ENCODE data around the gene LDB2.
"Not testable (repeated sequence)": the region's sequence is repeated elsewhere in the genome, so short reads cannot be mapped to it uniquely, and the experiment has no call there.

DNA sequence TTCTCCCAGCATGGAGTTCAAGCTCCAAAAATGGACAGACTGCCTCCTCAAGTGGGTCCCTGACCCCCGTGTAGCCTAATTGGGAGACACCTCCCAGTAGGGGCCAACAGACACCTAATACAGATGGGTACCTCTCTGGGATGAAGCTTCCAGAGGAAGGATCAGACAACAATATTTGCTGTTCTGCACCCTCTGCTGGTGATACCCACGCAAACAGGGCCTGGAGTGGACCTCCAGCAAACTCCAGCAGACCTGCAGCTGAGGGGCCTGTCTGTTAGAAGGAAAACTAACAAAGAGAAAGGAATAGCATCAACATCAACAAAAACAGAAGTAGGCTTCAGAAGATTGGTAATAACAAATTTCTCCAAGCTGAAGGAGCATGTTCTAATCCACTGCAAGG, 269.2 kb downstream of the LDB2 start:
- TF ChIP-seq POLR2A (IDR thresholded peaks at IDR 0.05), result not testable (repeated sequence)
- TF ChIP-seq, protein P1, sequence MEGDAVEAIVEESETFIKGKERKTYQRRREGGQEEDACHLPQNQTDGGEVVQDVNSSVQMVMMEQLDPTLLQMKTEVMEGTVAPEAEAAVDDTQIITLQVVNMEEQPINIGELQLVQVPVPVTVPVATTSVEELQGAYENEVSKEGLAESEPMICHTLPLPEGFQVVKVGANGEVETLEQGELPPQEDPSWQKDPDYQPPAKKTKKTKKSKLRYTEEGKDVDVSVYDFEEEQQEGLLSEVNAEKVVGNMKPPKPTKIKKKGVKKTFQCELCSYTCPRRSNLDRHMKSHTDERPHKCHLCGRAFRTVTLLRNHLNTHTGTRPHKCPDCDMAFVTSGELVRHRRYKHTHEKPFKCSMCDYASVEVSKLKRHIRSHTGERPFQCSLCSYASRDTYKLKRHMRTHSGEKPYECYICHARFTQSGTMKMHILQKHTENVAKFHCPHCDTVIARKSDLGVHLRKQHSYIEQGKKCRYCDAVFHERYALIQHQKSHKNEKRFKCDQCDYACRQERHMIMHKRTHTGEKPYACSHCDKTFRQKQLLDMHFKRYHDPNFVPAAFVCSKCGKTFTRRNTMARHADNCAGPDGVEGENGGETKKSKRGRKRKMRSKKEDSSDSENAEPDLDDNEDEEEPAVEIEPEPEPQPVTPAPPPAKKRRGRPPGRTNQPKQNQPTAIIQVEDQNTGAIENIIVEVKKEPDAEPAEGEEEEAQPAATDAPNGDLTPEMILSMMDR (IDR thresholded peaks at IDR 0.05 in 4 of 5, conservative IDR thresholded peaks at IDR 0.05 in 1 of 5), result not testable (repeated sequence)
